Neural progenitor cell (in vitro differentiated cells): ENCODE data around the gene CLNK. TPM values are rescaled to one million over a fixed set of nuclear protein-coding genes. Genes with fewer than 3 reads are reported as not detected.

Source experiments
- DNase-seq: peaks from one replicate; pipeline ENCODE4 v3.0.0-alpha.2; 2016; ENCODE audit warnings: low spot score
- H2AFZ ChIP-seq: fragments of 200-600 bp; sonication (generic); replicated peaks from 2 replicates; pipeline ENCODE4 v1.6.1; 2016; ENCODE audit warnings: antibody characterized with exemption
- H3F3A ChIP-seq: fragments of 200-600 bp; sonication (generic); 2 replicates; pipeline ENCODE4 v1.6.1; 2016; ENCODE audit warnings: antibody characterized with exemption, low read depth
- H3K27ac ChIP-seq: fragments of 200-600 bp; sonication (generic); 2 replicates; pipeline ENCODE4 v1.5.1; 2016; ENCODE audit warnings: mild to moderate bottlenecking
- H3K27me3 ChIP-seq: fragments of 200-600 bp; sonication (generic); 2 replicates; pipeline ENCODE4 v1.6.1; 2016; ENCODE audit warnings: mild to moderate bottlenecking, moderate library complexity
- H3K36me3 ChIP-seq: fragments of 200-600 bp; sonication (generic); 2 replicates; pipeline ENCODE4 v1.5.1; 2016
- H3K4me1 ChIP-seq: fragments of 200-600 bp; sonication (generic); 2 replicates; pipeline ENCODE4 v1.6.1; 2016; ENCODE audit warnings: mixed run types
- H3K4me2 ChIP-seq: fragments of 200-600 bp; sonication (generic); 2 replicates; pipeline ENCODE4 v1.6.1; 2016
- H3K4me3 ChIP-seq: fragments of 200-600 bp; sonication (generic); 2 replicates; pipeline ENCODE4 v1.5.1; 2016
- H3K79me2 ChIP-seq: fragments of 200-600 bp; sonication (generic); 2 replicates; pipeline ENCODE4 v1.6.1; 2016; ENCODE audit warnings: low read depth
- H3K9ac ChIP-seq: fragments of 200-600 bp; sonication (generic); 2 replicates; pipeline ENCODE4 v1.6.1; 2016
- H3K9me3 ChIP-seq: fragments of 200-600 bp; sonication (generic); 2 replicates; pipeline ENCODE4 v1.5.1; 2016; ENCODE audit warnings: low read depth
- H4K20me1 ChIP-seq: fragments of 200-600 bp; sonication (generic); 2 replicates; pipeline ENCODE4 v1.6.1; 2016; ENCODE audit warnings: low read depth
- H3K27ac Mint-ChIP-seq: 3 replicates; pipeline ENCODE4 v1.8.0; 2021; ENCODE audit warnings: mixed read lengths
- H3K27me3 Mint-ChIP-seq: 2 replicates; pipeline ENCODE4 v1.8.0; 2022; ENCODE audit warnings: low read depth, mild to moderate bottlenecking, inconsistent platforms, moderate library complexity, mixed read lengths; ENCODE audit not compliant: insufficient read depth
- H3K36me3 Mint-ChIP-seq: 3 replicates; pipeline ENCODE4 v1.8.0; 2021; ENCODE audit warnings: mixed read lengths
- H3K4me1 Mint-ChIP-seq: 3 replicates; pipeline ENCODE4 v1.8.0; 2021; ENCODE audit warnings: mixed read lengths
- H3K4me3 Mint-ChIP-seq: 3 replicates; pipeline ENCODE4 v1.8.0; 2021; ENCODE audit warnings: mild to moderate bottlenecking, moderate library complexity, mixed read lengths
- H3K9me3 Mint-ChIP-seq: 3 replicates; pipeline ENCODE4 v1.8.0; 2020; ENCODE audit warnings: mixed read lengths
- CTCF ChIP-seq: fragments of 200-600 bp; sonication (generic); IDR thresholded peaks from 2 replicates; pipeline ENCODE4 v1.5.1; 2017; ENCODE audit warnings: antibody characterized with exemption, mild to moderate bottlenecking
- EZH2 ChIP-seq: fragments of 200-600 bp; sonication (generic); IDR thresholded peaks from 2 replicates; pipeline ENCODE4 v1.6.1; 2017; ENCODE audit warnings: antibody characterized with exemption, mild to moderate bottlenecking, moderate library complexity
- EZH2phosphoT487 ChIP-seq: fragments of 200-600 bp; sonication (generic); IDR thresholded peaks from 2 replicates; pipeline ENCODE4 v1.6.1; 2017; ENCODE audit warnings: antibody characterized with exemption
- total RNA-seq: library from RNA; depleted of rRNA; stranded (reverse); fragments of >200 nt; gene quantifications from 2 replicates; pipeline ENCODE4 v1.2.3, GENCODE V29; 2015; ENCODE audit warnings: low replicate concordance

The CLNK gene
- total RNA-seq, 1 donor from 2014 or later: not detected

GRCh38 chr4:10582059-10582686 is 102.4 kb downstream of the CLNK start:
- Mint-ChIP-seq H3K36me3 (no peaks in the 10 kb centered on the region), H3K9me3 (peaks cover 3% of the 10 kb centered on the region), H3K4me3 (no peak overlapping the region), H3K4me1 (peaks cover 16% of the 10 kb centered on the region), H3K27me3 (no peaks in the 10 kb centered on the region), H3K27ac (no peak overlapping the region)
- H3K9me3 ChIP-seq: no peaks in the 10 kb centered on the region
- H3K79me2 ChIP-seq: no peaks in the 10 kb centered on the region
- no peak overlapping the region for H3K4me2 ChIP-seq
- no peaks in the 10 kb centered on the region for H3K4me1 ChIP-seq
- no peaks in the 10 kb centered on the region for H3F3A ChIP-seq
- no peak overlapping the region for H2AFZ ChIP-seq
- H3K27ac ChIP-seq: no peak overlapping the region
- DNase-seq: peak; percentile 60
- no peaks in the 10 kb centered on the region for H4K20me1 ChIP-seq
- H3K36me3 ChIP-seq: no peaks in the 10 kb centered on the region
- H3K9ac ChIP-seq: no peak overlapping the region
- no peak overlapping the region for H3K4me3 ChIP-seq
- H3K27me3 ChIP-seq: no peaks in the 10 kb centered on the region
- TF ChIP-seq EZH2phosphoT487: no peak
- peak; percentile 94 for TF ChIP-seq CTCF
- TF ChIP-seq EZH2: no peak

- no peaks in the 10 kb centered on the region for H3K79me2 ChIP-seq
- H3K4me1 ChIP-seq: no peaks in the 10 kb centered on the region
- H2AFZ ChIP-seq: no peak overlapping the region
- no peaks in the 10 kb centered on the region for H3F3A ChIP-seq
- H3K9ac ChIP-seq: no peak overlapping the region
- H3K4me1 Mint-ChIP-seq: peaks cover 16% of the 10 kb centered on the region
- H4K20me1 ChIP-seq: no peaks in the 10 kb centered on the region
- H3K9me3 ChIP-seq: no peaks in the 10 kb centered on the region
- H3K9me3 Mint-ChIP-seq: no peaks in the 10 kb centered on the region
- TF ChIP-seq EZH2phosphoT487: no peak
- DNase-seq: no peak
- no peak overlapping the region for H3K4me2 ChIP-seq
- no peak overlapping the region for H3K27ac Mint-ChIP-seq
- no peaks in the 10 kb centered on the region for H3K27me3 ChIP-seq
- no peak overlapping the region for H3K27ac ChIP-seq
- no peak overlapping the region for H3K4me3 Mint-ChIP-seq
- no peaks in the 10 kb centered on the region for H3K27me3 Mint-ChIP-seq
- no peaks in the 10 kb centered on the region for H3K36me3 ChIP-seq
- H3K4me3 ChIP-seq: no peak overlapping the region
- H3K36me3 Mint-ChIP-seq: no peaks in the 10 kb centered on the region
These were observed 103.5 kb downstream of the CLNK start for GRCh38 chr4:10581022-10581421.

GRCh38 chr4:10579648-10580047 is 104.9 kb downstream of the CLNK start:
- Mint-ChIP-seq H3K4me1 (peaks cover 16% of the 10 kb centered on the region), H3K4me3 (no peak overlapping the region), H3K36me3 (no peaks in the 10 kb centered on the region), H3K27me3 (peaks cover 2% of the 10 kb centered on the region), H3K27ac (no peak overlapping the region), H3K9me3 (peaks cover 5% of the 10 kb centered on the region)
- H3K4me1 ChIP-seq: no peaks in the 10 kb centered on the region
- H3K27me3 ChIP-seq: no peaks in the 10 kb centered on the region
- no peaks in the 10 kb centered on the region for H3K36me3 ChIP-seq
- H2AFZ ChIP-seq: no peak overlapping the region
- H3F3A ChIP-seq: no peaks in the 10 kb centered on the region
- H4K20me1 ChIP-seq: no peaks in the 10 kb centered on the region
- TF ChIP-seq CTCF (no peak), EZH2phosphoT487 (no peak), EZH2 (no peak)
- no peaks in the 10 kb centered on the region for H3K79me2 ChIP-seq
- no peaks in the 10 kb centered on the region for H3K9me3 ChIP-seq
- no peak for DNase-seq
- H3K27ac ChIP-seq: no peak overlapping the region
- no peak overlapping the region for H3K4me3 ChIP-seq
- no peak overlapping the region for H3K4me2 ChIP-seq
- no peak overlapping the region for H3K9ac ChIP-seq
